22Rv1 (cell line): ENCODE results near the gene GALNT18.

Source experiments
- CTCF ChIP-seq: fragments of 450-650 bp; IDR thresholded peaks from 2 replicates; pipeline ENCODE4 v1.5.1; 2017; ENCODE audit warnings: mild to moderate bottlenecking
- ZFX ChIP-seq: fragments of 450-650 bp; IDR thresholded peaks from 2 replicates; pipeline ENCODE4 v1.6.1; 2017; ENCODE audit warnings: antibody characterized with exemption, borderline replicate concordance

GRCh38 chr11:11304550-11304949, 317.3 kb downstream of the GALNT18 start:
- TF ChIP-seq CTCF (no peak), ZFX (no peak)
